Bronchial epithelial cell (primary cell): ENCODE results near the gene CCDC179. TPM values are rescaled to one million over a fixed set of nuclear protein-coding genes. Genes with fewer than 3 reads are reported as not detected.

Source experiments
- DNase-seq: peaks from one replicate; pipeline ENCODE4 v3.0.0-alpha.2; 2010; ENCODE audit warnings: low read depth
- FAIRE-seq: peaks from 2 replicates; lab custom pipeline; 2011; peaks lifted over from hg19 to GRCh38; lab: Jason Lieb, UNC
- H3K27me3 ChIP-seq: 2 replicates; pipeline ENCODE4 v1.5.1; 2011; ENCODE audit warnings: low read length; ENCODE audit not compliant: control insufficient read depth, insufficient read depth
- H3K36me3 ChIP-seq: 2 replicates; pipeline ENCODE4 v1.5.1; 2011; ENCODE audit warnings: low read length; ENCODE audit not compliant: control insufficient read depth, insufficient read depth
- H3K4me3 ChIP-seq: 2 replicates; pipeline ENCODE4 v1.5.1; 2011; ENCODE audit warnings: mild to moderate bottlenecking, low read depth, low read length, control low read depth
- total RNA-seq: library from RNA; depleted of rRNA; stranded (reverse); fragments of >200 nt; gene quantifications from 2 replicates; pipeline ENCODE4 v1.2.1, GENCODE V29; 2014
- TF ChIP-seq, protein P1 (sequence below): IDR thresholded peaks from 2 replicates; pipeline ENCODE4 v1.5.1; 2011; ENCODE audit warnings: mild to moderate bottlenecking, moderate library complexity, low read length, control low read depth, inconsistent platforms; ENCODE audit not compliant: insufficient read depth, severe bottlenecking

CCDC179 gene
- not detected in 2 replicates for total RNA-seq

DNA sequence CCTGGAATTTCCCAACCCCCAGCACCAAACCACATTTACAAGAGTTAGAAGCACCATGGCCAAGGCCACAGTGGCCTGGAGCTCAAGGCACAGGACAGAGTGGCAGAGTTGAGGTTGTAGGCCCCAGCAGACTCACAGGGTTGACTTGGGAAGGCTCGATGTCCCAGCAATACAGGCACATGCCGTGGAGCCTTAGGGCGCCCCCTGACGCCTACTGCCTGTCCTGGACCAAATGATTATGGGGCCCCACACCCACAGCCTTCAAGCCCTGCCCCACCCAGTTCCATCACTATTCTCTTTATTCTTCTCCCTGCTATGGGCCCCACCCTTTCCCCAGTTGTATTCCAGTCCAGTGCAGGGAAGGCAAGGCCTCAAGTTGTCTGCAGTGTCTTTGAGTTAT is at the start of gene CCDC179:
Gene CCDC179, minus strand, starts transcription at position 234 of the 400 bp plus-strand sequence. Its CDS starts 53 bp downstream, at position 181.
- Histone ChIP-seq H3K27me3 (no peaks in the 10 kb centered on the region), H3K4me3 (no peak within 1 kb of the TSS), H3K36me3 (no peaks in the 10 kb centered on the region)
- DNase-seq: no peak
- TF ChIP-seq, protein P1, sequence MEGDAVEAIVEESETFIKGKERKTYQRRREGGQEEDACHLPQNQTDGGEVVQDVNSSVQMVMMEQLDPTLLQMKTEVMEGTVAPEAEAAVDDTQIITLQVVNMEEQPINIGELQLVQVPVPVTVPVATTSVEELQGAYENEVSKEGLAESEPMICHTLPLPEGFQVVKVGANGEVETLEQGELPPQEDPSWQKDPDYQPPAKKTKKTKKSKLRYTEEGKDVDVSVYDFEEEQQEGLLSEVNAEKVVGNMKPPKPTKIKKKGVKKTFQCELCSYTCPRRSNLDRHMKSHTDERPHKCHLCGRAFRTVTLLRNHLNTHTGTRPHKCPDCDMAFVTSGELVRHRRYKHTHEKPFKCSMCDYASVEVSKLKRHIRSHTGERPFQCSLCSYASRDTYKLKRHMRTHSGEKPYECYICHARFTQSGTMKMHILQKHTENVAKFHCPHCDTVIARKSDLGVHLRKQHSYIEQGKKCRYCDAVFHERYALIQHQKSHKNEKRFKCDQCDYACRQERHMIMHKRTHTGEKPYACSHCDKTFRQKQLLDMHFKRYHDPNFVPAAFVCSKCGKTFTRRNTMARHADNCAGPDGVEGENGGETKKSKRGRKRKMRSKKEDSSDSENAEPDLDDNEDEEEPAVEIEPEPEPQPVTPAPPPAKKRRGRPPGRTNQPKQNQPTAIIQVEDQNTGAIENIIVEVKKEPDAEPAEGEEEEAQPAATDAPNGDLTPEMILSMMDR: no peak
- FAIRE-seq: no peak

DNA sequence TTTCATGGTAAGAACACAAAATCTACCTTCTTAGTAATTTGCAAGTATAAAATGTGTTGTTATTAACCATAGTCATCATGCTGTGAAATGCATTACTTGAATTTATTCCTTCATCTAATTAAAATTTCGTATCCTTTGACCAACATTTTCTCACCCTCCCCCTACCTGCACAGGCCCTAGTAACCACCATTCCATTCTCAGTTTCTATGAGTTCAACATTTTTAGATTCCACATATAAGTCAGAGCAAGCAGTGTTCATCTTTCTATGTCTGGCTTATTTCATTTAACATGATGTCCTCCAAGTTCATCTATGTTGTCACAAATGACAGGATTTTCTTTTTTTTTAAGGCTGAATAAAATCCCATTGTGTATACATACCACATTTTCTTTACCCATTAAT is 43.5 kb upstream of the CCDC179 start:
- Histone ChIP-seq H3K4me3 (no peak overlapping the region), H3K27me3 (no peaks in the 10 kb centered on the region), H3K36me3 (no peaks in the 10 kb centered on the region)
- DNase-seq (no peak), FAIRE-seq (no peak)
- TF ChIP-seq, protein P1: no peak

- no peak for DNase-seq
- Histone ChIP-seq H3K27me3 (no peaks in the 10 kb centered on the region), H3K36me3 (no peaks in the 10 kb centered on the region), H3K4me3 (no peak overlapping the region)
- FAIRE-seq: no peak
- TF ChIP-seq, protein P1: no peak
Measured at GRCh38 chr11:22901603-22902002, 41.3 kb upstream of the CCDC179 start.

DNA sequence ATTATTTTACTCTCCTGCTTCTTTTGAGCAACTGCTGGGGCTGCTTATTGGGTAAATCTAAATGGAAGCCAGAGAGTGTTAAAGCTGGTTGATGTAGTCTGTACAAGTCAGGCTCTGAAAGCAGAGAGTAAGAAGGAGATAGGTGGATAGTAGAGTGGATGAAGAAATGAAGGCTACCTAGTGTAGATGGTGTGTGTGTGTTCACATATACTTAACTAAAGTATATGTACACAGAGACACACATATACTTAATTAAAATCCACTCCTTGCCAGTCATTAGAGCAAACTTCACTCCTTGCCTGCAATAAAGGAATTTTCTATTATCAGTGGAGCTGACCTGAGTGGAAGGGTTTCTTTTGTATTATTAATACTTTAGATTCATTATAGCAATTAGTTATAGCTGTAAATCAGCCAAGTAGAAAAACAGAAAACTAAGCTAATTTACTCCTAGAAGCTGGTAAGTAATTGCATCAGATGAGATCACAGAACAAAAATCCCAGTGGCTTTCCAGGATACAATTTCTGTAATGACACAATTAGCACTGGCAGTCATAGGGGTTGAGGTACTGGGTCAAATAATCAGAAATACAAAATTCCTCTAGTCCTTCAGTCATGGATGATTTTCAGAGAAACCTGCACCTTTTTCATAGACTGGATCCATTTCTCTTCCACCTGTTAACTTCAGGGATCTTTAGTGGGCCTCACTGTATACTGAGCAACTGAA is 40.7 kb upstream of the CCDC179 start:
- TF ChIP-seq, protein P1: no peak
- H3K36me3 ChIP-seq: no peaks in the 10 kb centered on the region
- FAIRE-seq (no peak), DNase-seq (no peak)
- H3K27me3 ChIP-seq: no peaks in the 10 kb centered on the region
- no peak overlapping the region for H3K4me3 ChIP-seq

DNA sequence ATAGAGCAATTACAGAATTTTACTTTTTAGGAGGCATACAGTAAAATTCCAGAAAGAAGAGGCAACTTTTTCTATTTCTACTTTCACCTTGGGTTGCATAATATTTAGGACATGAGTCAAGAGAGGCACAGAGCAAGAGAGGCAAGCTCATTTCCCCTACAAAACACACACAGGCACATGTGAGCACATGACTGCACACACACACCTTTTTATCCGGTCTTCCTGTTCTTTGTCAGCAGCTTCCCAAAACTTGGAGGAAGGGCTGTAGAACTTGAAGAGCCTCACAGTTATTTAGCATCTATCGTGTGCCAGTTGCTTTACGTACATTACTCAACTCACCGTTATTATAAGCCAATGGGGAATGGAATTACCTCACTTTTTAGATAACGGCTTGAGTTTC is 37.8 kb upstream of the CCDC179 start:
- H3K27me3 ChIP-seq: no peaks in the 10 kb centered on the region
- TF ChIP-seq, protein P1: no peak
- DNase-seq (peak; percentile 83), FAIRE-seq (no peak)
- H3K36me3 ChIP-seq: no peaks in the 10 kb centered on the region
- H3K4me3 ChIP-seq: no peak overlapping the region

DNA sequence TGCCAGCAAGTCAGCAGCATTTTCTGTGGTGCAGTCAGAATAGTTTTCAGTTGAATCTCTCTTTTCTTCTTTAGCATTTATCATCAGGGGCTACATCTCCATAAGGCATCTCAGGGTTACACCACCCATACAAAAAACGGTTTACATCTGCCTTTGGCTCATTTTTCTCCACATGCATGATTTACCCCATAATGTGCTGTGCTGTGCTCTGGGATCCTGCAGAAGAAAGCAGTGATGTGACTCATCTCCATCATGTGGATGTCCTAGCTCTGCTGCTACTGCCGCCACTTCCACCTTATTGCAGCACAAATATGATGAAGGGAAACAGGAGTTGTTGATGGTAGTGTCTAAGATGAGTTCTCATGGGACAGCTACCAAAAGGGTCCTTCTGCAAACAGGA is 30.0 kb upstream of the CCDC179 start:
- Histone ChIP-seq H3K36me3 (no peaks in the 10 kb centered on the region), H3K4me3 (no peak overlapping the region), H3K27me3 (no peaks in the 10 kb centered on the region)
- no peak for FAIRE-seq
- DNase-seq: no peak
- TF ChIP-seq, protein P1: no peak
